K562 (cell line): ENCODE results near the gene TFAP2A. TPM values are rescaled to one million over a fixed set of nuclear protein-coding genes. Genes with fewer than 3 reads are reported as not detected.

Experiments
- BCOR ChIP-seq: fragments of 450-650 bp; IDR thresholded peaks from 2 replicates; pipeline ENCODE4 v1.6.1; 2016
- CBX3 ChIP-seq, 2 experiments: IDR thresholded peaks; 1 replicate in 1 of 2; 2 replicates in 1 of 2; pipeline ENCODE4 v1.6.1; 2012; ENCODE audit warnings: inconsistent platforms in 2 of 2, low read length in 2 of 2, borderline replicate concordance in 1 of 2, control low read depth in 1 of 2
- DIDO1 ChIP-seq: fragments of 450-650 bp; IDR thresholded peaks from 2 replicates; pipeline ENCODE4 v1.6.1; 2016; ENCODE audit warnings: low read depth, missing biosample characterization, missing genetic modification characterization
- DMBX1 ChIP-seq: fragments of 250-450 bp; sonication (Bioruptor Pico); IDR thresholded peaks from 2 replicates; pipeline ENCODE4 v1.8.0; 2022; ENCODE audit warnings: inconsistent platforms, mild to moderate bottlenecking, moderate library complexity, borderline replicate concordance
- ELF1 ChIP-seq: fragments of 200-800 bp; sonication (Bioruptor generic); IDR thresholded peaks from 2 replicates; pipeline ENCODE4 v1.6.1; 2016; ENCODE audit warnings: missing genetic modification characterization, missing compliant biosample characterization
- EP400 ChIP-seq: fragments of 450-650 bp; IDR thresholded peaks from 2 replicates; pipeline ENCODE4 v1.6.1; 2017; ENCODE audit warnings: antibody characterized with exemption, mild to moderate bottlenecking, moderate library complexity
- ETV6 ChIP-seq, 3 experiments: fragments of 150-350 bp in 1 of 3; sonication (generic) in 1 of 3; formaldehyde crosslinking in 1 of 3; IDR thresholded peaks; 2 replicates each; pipeline versions ENCODE4 v1.6.1 to v1.8.0; 2014 to 2022; ENCODE audit warnings: borderline replicate concordance in 2 of 3, low read depth in 2 of 3, antibody characterized with exemption in 1 of 3, low read length in 1 of 3, mild to moderate bottlenecking in 1 of 3, missing genetic modification reagents in 1 of 3
- GABPB1 ChIP-seq: sonication (generic); formaldehyde crosslinking; IDR thresholded peaks from 2 replicates; pipeline ENCODE4 v1.8.0; 2022; ENCODE audit warnings: mild to moderate bottlenecking, missing genetic modification reagents
- GTF2A2 ChIP-seq: IDR thresholded peaks from 2 replicates; pipeline ENCODE4 v1.6.1; 2016; ENCODE audit warnings: mild to moderate bottlenecking, missing genetic modification characterization, missing compliant biosample characterization
- HLTF ChIP-seq: fragments of 450-650 bp; IDR thresholded peaks from 2 replicates; pipeline ENCODE4 v1.6.1; 2016
- KAT7 ChIP-seq: sonication (generic); formaldehyde crosslinking; IDR thresholded peaks from 2 replicates; pipeline ENCODE4 v1.8.0; 2022; ENCODE audit warnings: missing genetic modification reagents, mild to moderate bottlenecking, borderline replicate concordance
- PHF8 ChIP-seq: fragments of 200-600 bp; sonication (generic); IDR thresholded peaks from 2 replicates; pipeline ENCODE4 v1.6.1; 2012; ENCODE audit warnings: mixed run types, mild to moderate bottlenecking, inconsistent platforms, low read length, moderate library complexity, borderline replicate concordance
- PML ChIP-seq: IDR thresholded peaks from 2 replicates; pipeline ENCODE4 v1.6.1; 2012; ENCODE audit warnings: low read length, inconsistent platforms
- POLR3A ChIP-seq: IDR thresholded peaks from 2 replicates; pipeline ENCODE4 v1.6.1; 2011; ENCODE audit warnings: borderline replicate concordance, mild to moderate bottlenecking, moderate library complexity; ENCODE audit not compliant: insufficient read length, insufficient read depth; ENCODE audit errors: extremely low read depth
- TAF9B ChIP-seq: fragments of 450-650 bp; IDR thresholded peaks from 2 replicates; pipeline ENCODE4 v1.6.1; 2018; ENCODE audit warnings: mild to moderate bottlenecking; ENCODE audit not compliant: partially characterized antibody
- TGIF2 ChIP-seq: sonication (generic); formaldehyde crosslinking; IDR thresholded peaks from 2 replicates; pipeline ENCODE4 v1.8.1; 2022; ENCODE audit warnings: mild to moderate bottlenecking, missing genetic modification reagents, moderate library complexity
- TOE1 ChIP-seq, 2 experiments: fragments of 450-650 bp in 1 of 2; sonication (generic) in 1 of 2; formaldehyde crosslinking in 1 of 2; IDR thresholded peaks; 2 replicates each; pipeline versions ENCODE4 v1.7.1 to v1.8.0; 2016 to 2022; ENCODE audit warnings: borderline replicate concordance in 2 of 2, mild to moderate bottlenecking in 2 of 2, antibody characterized with exemption in 1 of 2, inconsistent platforms in 1 of 2, low read depth in 1 of 2, missing genetic modification reagents in 1 of 2, moderate library complexity in 1 of 2
- ZNF239 ChIP-seq: fragments of 250-450 bp; sonication (Bioruptor Pico); IDR thresholded peaks from 2 replicates; pipeline ENCODE4 v1.4.0; 2020; ENCODE audit warnings: mild to moderate bottlenecking
- polyA plus RNA-seq, 8 experiments: library from polyadenylated mRNA; depleted of rRNA in 4 of 8; stranded (reverse) in 5 of 8; unstranded in 3 of 8; fragments of >200 nt; fragmentation: Nextera tagmentation in 2 of 8; fragmentation: Illumina TruSeq in 1 of 8; extraction: Ambion mirVana in 2 of 8; extraction: Trizol in 1 of 8; gene quantifications; 2 replicates each; pipeline versions ENCODE4 v1.2.1 to v1.2.3, GENCODE V29; 2011 to 2014; ENCODE audit warnings: inconsistent platforms in 1 of 8, missing spikeins in 1 of 8
- total RNA-seq, 7 experiments: library from RNA; depleted of rRNA in 6 of 7; stranded (reverse); fragments of >200 nt in 6 of 7; fragmentation: Illumina TruSeq in 2 of 7; extraction: Trizol in 2 of 7; gene quantifications; 2 replicates each; pipeline versions ENCODE4 v1.2.1 to v1.2.3, GENCODE V29; 2011 to 2021; ENCODE audit warnings: low replicate concordance in 1 of 7
- TF ChIP-seq, protein P1 (sequence below): sonication (generic); formaldehyde crosslinking; IDR thresholded peaks from 2 replicates; pipeline ENCODE4 v1.8.1; 2023; ENCODE audit warnings: mild to moderate bottlenecking, missing genetic modification reagents
- TF ChIP-seq, protein P2 (sequence below): fragments of 450-650 bp; formaldehyde crosslinking; IDR thresholded peaks from 2 replicates; pipeline ENCODE4 v1.4.0; 2020; ENCODE audit warnings: mild to moderate bottlenecking
- TF ChIP-seq, protein P3 (sequence below): fragments of 250-450 bp; sonication (Bioruptor Pico); IDR thresholded peaks from 2 replicates; pipeline ENCODE4 v1.5.0; 2022; ENCODE audit warnings: mild to moderate bottlenecking

TFAP2A gene
- total and polyA plus RNA-seq, 9 of the 15 experiments (the other 6 are each of a cell fraction or from before 2014, with no cell fraction given), result 0.14 to 0.53 (median 0.19) TPM; not detected in 1

DNA sequence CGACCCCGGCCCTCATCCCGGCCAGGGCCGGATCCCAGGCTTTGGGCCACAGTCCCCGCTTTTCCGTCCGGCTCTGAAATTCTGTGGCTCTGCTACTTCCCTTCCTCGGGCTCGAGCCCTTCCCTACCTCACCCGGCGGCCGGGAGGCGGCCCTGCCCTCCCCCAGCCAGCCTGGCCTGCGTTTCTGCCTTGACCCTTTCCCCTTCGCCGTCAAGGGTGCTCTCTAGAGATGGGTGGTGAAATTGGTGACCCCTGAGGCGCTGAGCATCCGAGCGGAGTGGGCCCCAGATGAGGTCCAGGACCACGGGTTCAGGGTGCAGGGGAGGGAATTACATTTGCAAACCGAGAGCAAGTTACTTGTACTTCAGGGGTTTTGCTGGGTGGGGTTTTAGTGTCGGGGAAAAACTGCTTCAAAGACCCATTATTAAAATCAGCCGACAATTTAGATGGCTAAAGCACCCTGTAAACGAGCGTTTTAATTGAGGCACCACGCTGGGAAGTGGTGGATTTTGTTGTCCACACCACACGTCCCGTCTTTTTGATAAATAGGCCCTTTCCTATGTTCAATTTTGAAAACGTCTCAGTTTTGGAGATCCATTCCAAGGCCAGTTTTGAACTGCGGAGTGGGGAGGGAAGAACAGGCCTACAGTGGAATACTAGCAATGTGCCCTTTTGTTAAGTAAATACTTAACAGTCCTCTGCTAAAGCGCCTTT, 9.9 kb downstream of the TFAP2A start (continued):
- TF ChIP-seq KAT7 (0 out of 2 replicates have a peak, but pooled peaks have one; percentile 55), CBX3 (IDR thresholded peaks at IDR 0.05; ENCODE audit: borderline replicate concordance in 1 of 2, low read length in 2 of 2) (0 out of 3 replicates have a peak, but pooled peaks of 1 of the 2 experiments have one; percentile 4), TGIF2 (CRISPR knock-in tag) (peak; percentile 92; the same call in 1 of the 2 replicates), BCOR (0 out of 2 replicates have a peak, but pooled peaks have one; percentile 18), POLR3A (no peak), ZNF239 (CRISPR knock-in tag) (no peak), DMBX1 (CRISPR knock-in tag) (0 out of 2 replicates have a peak, but pooled peaks have one; percentile 17), GABPB1 (CRISPR knock-in tag) (peak; percentile 89), GTF2A2 (tag) (peak; percentile 33; the same call in 1 of the 2 replicates), PML (peak; percentile 11; the same call in 1 of the 2 replicates), EP400 (peak; percentile 65), HLTF (0 out of 2 replicates have a peak, but pooled peaks have one; percentile 7), TAF9B (peak; percentile 29), ELF1 (tag) (peak; percentile 63), TOE1 (IDR thresholded peaks at IDR 0.05; ENCODE audit: borderline replicate concordance) (peak; percentile 28; the same call in 1 of the 2 replicates), TOE1 (CRISPR knock-in tag; IDR thresholded peaks at IDR 0.05; ENCODE audit: borderline replicate concordance, low read depth) (no peak), DIDO1 (tag) (0 out of 2 replicates have a peak, but pooled peaks have one; percentile 4), ETV6 (IDR thresholded peaks at IDR 0.05; ENCODE audit: borderline replicate concordance in 1 of 2, low read depth in 2 of 2, low read length in 1 of 2) (peak in 1 of 2 experiments; percentile 10; a peak in 1 of 4 replicates), ETV6 (CRISPR knock-in tag; IDR thresholded peaks at IDR 0.05; ENCODE audit: borderline replicate concordance) (no peak), PHF8 (peak; percentile 53)
- TF ChIP-seq, protein P1, sequence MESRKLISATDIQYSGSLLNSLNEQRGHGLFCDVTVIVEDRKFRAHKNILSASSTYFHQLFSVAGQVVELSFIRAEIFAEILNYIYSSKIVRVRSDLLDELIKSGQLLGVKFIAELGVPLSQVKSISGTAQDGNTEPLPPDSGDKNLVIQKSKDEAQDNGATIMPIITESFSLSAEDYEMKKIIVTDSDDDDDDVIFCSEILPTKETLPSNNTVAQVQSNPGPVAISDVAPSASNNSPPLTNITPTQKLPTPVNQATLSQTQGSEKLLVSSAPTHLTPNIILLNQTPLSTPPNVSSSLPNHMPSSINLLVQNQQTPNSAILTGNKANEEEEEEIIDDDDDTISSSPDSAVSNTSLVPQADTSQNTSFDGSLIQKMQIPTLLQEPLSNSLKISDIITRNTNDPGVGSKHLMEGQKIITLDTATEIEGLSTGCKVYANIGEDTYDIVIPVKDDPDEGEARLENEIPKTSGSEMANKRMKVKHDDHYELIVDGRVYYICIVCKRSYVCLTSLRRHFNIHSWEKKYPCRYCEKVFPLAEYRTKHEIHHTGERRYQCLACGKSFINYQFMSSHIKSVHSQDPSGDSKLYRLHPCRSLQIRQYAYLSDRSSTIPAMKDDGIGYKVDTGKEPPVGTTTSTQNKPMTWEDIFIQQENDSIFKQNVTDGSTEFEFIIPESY (CRISPR knock-in tag), result peak; percentile 61; the same call in 1 of the 2 replicates
- TF ChIP-seq, protein P2, sequence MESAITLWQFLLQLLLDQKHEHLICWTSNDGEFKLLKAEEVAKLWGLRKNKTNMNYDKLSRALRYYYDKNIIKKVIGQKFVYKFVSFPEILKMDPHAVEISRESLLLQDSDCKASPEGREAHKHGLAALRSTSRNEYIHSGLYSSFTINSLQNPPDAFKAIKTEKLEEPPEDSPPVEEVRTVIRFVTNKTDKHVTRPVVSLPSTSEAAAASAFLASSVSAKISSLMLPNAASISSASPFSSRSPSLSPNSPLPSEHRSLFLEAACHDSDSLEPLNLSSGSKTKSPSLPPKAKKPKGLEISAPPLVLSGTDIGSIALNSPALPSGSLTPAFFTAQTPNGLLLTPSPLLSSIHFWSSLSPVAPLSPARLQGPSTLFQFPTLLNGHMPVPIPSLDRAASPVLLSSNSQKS (CRISPR knock-in tag), result no peak
- TF ChIP-seq, protein P3, sequence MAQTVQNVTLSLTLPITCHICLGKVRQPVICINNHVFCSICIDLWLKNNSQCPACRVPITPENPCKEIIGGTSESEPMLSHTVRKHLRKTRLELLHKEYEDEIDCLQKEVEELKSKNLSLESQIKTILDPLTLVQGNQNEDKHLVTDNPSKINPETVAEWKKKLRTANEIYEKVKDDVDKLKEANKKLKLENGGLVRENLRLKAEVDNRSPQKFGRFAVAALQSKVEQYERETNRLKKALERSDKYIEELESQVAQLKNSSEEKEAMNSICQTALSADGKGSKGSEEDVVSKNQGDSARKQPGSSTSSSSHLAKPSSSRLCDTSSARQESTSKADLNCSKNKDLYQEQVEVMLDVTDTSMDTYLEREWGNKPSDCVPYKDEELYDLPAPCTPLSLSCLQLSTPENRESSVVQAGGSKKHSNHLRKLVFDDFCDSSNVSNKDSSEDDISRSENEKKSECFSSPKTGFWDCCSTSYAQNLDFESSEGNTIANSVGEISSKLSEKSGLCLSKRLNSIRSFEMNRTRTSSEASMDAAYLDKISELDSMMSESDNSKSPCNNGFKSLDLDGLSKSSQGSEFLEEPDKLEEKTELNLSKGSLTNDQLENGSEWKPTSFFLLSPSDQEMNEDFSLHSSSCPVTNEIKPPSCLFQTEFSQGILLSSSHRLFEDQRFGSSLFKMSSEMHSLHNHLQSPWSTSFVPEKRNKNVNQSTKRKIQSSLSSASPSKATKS, result 0 out of 2 replicates have a peak, but pooled peaks have one; percentile 45
